ENCODE data around the gene STK17B. TPM values are rescaled to one million over a fixed set of nuclear protein-coding genes. Genes with fewer than 3 reads are reported as not detected.
"Not testable (repeated sequence)": the region's sequence is repeated elsewhere in the genome, so short reads cannot be mapped to it uniquely, and the experiment has no call there.

Gene STK17B
- polyA plus RNA-seq, 3 donors, result 2.7 to 18.9 (median 8.7) TPM

DNA sequence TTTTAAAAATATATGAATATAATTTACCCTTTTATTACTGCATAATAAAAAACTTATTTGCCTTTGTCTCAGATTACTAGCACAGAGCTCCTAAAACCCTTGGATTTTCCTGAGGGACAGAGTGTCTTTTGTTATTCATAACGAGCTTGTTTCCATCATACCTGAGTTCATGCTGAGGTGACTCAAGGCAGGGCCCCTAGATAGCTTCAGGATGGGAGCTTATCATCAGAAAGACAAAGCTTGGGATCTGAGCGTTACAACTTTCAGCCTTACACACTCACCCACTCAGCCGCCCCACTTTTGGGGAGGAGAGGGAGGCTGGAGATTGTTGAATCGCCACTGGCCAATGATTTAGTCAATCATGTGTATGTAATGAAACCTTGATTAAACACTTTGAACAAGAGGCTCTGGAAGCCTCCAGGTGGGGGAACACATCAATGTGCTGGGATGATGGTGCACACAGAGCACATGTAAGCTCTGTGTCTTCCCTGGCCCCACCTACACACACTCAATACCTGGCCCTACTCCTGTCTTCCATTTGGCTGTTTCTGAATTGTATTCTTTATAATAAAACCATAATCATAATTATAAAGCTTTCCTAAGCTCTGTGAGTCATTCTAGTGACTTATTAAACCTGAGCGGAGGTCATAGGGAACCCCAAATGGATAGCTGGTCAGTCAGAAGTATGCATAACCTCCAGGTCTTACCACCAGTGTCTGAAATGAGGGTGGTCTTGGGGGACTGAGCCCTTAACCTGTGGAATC, 74.2 kb downstream of the STK17B start:
- no peak overlapping the region for H3K27ac ChIP-seq (ENCODE audit: low read depth, low read length)
- 59 to 81% (median 80%) methylated on average over 5 of the region's 5 CpGs for WGBS, 3 donors

DNA sequence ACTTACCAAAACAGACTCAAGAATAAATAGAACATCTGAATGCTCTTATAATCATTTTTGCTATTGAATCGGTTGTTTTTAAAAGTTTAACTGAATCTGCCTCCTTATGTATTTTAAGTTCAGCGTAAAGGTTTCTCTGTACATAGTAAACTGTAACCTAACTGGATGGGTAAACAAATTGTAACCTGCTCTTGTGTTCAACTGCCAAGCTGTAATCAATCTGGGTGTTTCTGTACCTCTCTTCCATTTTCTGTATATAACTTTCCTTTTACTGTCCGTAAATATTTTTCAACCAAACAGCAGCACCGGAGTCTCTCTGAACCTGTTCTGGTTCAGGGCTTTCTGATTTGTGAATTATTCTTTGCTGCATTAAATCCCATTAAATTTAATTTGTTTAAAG, 75.1 kb downstream of the STK17B start:
- WGBS, 3 donors, result 80 to 94% (median 90%) methylated on average over 4 of the region's 4 CpGs
- H3K27ac ChIP-seq (ENCODE audit: low read depth, low read length), result no peak overlapping the region

DNA sequence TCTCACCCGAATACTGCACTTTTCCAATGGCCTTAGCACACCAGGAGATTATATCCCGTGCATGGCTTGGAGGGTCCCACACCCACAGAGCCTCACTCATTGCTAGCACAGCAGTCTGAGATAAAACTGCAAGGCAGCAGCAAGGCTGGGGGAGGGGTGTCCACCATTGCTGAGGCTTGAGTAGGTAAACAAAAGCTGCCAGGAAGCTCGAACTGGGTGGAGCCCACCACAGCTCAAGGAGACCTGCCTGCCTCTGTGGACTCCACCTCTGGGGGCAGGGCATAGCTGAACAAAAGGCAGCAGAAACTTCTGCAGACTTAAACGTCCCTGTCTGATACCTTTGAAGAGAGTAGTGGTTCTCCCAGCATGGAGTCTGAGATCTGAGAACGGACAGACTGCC, 81.9 kb downstream of the STK17B start:
- 76 to 90% (median 81%) methylated on average over 5 of the region's 5 CpGs for WGBS, 3 donors

DNA sequence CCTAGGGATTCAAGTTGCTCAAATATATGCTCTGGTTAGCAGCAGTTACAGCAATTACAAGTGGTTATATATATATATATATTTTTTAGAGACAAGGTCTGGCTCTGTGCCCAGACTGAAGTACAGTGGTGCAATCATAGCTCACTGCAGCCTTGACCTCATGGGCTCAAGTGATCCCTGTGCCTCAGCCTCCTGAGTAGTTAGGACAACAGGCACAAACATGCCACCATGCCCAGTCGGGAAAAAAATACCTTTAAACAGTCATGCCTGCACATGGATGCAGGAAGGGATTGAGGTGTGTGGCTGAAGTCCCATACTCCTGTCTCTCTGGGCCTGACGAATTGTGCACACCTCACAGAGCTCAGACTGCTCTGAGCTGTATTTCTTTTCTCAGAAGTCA, 83.2 kb downstream of the STK17B start:
- WGBS, 3 donors, result 41 to 79% (median 59%) methylated on average over 2 of the region's 2 CpGs

More for the DNA sequence above, 81.9 kb downstream of the STK17B start:
- H3K27ac ChIP-seq (ENCODE audit: low read depth, low read length), result not testable (repeated sequence)

DNA sequence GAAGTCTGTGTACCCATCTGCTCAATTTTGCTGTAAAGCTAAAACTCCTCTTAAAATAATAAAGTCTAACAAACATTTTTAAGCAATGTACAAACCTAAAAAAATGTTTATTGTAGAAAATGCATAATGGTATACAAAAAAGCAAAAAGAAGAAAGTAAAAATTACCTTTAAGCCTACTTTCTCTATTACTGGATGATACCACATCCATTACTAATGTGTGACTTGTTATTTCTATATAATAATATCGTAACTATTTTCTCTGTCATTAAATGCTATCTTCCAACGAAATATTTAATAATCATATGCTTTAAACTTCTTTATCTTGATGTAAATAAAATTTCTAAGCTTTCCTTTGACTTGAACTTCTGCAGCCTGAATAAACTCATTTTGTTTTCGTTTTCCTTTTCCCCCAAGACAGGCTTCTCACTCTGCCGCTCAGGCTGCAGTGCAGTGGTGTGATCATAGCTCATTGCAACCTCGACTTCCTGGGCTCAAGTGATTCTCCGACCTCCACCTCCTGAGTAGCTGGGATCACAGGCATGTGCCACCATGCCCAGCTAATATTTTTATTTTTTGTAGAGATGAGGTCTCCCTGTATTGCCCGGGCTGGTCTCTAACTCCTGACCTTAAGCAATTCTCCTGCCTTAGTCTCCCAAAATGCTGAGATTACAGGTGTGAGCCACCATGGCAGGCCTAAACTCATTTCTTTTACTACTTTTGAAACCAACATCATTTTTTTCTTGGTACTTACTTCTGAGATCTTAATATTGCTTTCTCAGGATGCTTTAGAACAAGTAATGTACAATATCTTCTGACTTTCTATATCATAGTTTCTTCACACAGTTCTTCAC, 84.6 kb downstream of the STK17B start:
- no peak overlapping the region for H3K27ac ChIP-seq (ENCODE audit: low read depth, low read length)
- 75 to 85% (median 77%) methylated on average over 7 of the region's 7 CpGs for WGBS, 3 donors

More for the DNA sequence above, 83.2 kb downstream of the STK17B start:
- H3K27ac ChIP-seq (ENCODE audit: low read depth, low read length), result no peak overlapping the region

DNA sequence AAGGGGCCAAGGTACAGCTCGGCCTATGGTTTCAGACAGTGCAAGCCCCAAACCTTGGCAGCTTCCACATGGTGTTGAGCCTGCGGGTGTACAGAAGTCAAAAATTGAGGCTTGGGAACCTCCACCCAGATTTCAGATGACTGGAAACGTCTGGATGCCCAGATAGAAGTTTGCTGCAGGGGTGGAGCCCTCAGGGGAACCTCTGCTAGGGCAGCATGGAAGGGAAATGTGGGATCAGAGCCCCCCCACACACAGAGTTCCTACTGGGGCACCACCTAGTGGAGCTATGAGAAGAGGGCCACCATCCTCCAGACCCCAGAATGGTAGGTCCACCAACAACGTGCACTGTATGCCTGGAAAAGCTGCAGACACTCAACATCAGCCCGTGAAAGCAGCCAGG, 87.8 kb downstream of the STK17B start:
- WGBS, 3 donors, result 89 to 94% (median 93%) methylated on average over 5 of the region's 5 CpGs
- H3K27ac ChIP-seq (ENCODE audit: low read depth, low read length), result no peak overlapping the region

Other genes with a start within 250 kb of the STK17B start
- gene DNAH7, start 102.7 kb downstream of the STK17B start, polyA plus RNA-seq, result 1 to 10 TPM in 1 of 3 donors, under 1 TPM in 1, not detected in 1; 0.09 to 2.3 TPM